H1 (cell line): ENCODE results near the gene SMPDL3B. TPM values are rescaled to one million over a fixed set of nuclear protein-coding genes. Genes with fewer than 3 reads are reported as not detected.

Experiments used
- CTCF ChIA-PET: fragments of 300-600 bp; sonication (Branson Sonifier 250); formaldehyde crosslinking; loops from one replicate; lab custom pipeline; 2021; ENCODE audit not compliant: partially characterized antibody; lab: Charles Lee
- POLR2A ChIA-PET: fragments of 300-600 bp; sonication (Branson Sonifier 250); formaldehyde crosslinking; loops from one replicate; lab custom pipeline; 2021; ENCODE audit warnings: inconsistent platforms; ENCODE audit not compliant: partially characterized antibody; lab: Charles Lee
- DNase-seq, 2 experiments: peaks; one replicate each; pipeline versions ENCODE4 v3.0.0 to v3.0.0-alpha.2; 2010 to 2022; ENCODE audit warnings: low spot score in 2 of 2, low read depth in 1 of 2, mixed read lengths in 1 of 2
- FAIRE-seq: peaks from 2 replicates; lab custom pipeline; 2011; peaks lifted over from hg19 to GRCh38; lab: Jason Lieb, UNC
- H2AFZ ChIP-seq: 2 replicates; pipeline ENCODE4 v1.8.1; 2012; ENCODE audit warnings: low read length, inconsistent platforms
- H2AK5ac ChIP-seq: 2 replicates; pipeline ENCODE4 v1.6.1; 2013; ENCODE audit warnings: low read depth, low read length
- H2BK120ac ChIP-seq: replicated peaks from 2 replicates; pipeline ENCODE3; 2013; ENCODE audit warnings: low read depth, low read length, inconsistent platforms
- H2BK12ac ChIP-seq: 2 replicates; pipeline ENCODE4 v1.6.1; 2013; ENCODE audit warnings: low read depth, low read length
- H2BK15ac ChIP-seq: 2 replicates; pipeline ENCODE4 v1.6.1; 2013; ENCODE audit warnings: low read length
- H2BK20ac ChIP-seq: 2 replicates; pipeline ENCODE4 v1.6.1; 2013; ENCODE audit warnings: low read length
- H2BK5ac ChIP-seq: 2 replicates; pipeline ENCODE4 v1.6.1; 2013; ENCODE audit warnings: low read depth, low read length
- H3K14ac ChIP-seq: 2 replicates; pipeline ENCODE4 v1.6.1; 2013; ENCODE audit warnings: inconsistent platforms; ENCODE audit not compliant: insufficient read length
- H3K18ac ChIP-seq: 2 replicates; pipeline ENCODE4 v1.6.1; 2013; ENCODE audit warnings: low read length; ENCODE audit errors: extremely low read depth
- H3K23ac ChIP-seq: 2 replicates; pipeline ENCODE4 v1.6.1; 2013; ENCODE audit warnings: inconsistent platforms; ENCODE audit not compliant: insufficient read length
- H3K23me2 ChIP-seq: 2 replicates; pipeline ENCODE4 v1.6.1; 2013; ENCODE audit warnings: low read depth, low read length
- H3K27ac ChIP-seq: 2 replicates; pipeline ENCODE4 v1.6.1; 2011; ENCODE audit warnings: low read depth, low read length, inconsistent platforms
- H3K27me3 ChIP-seq, 4 experiments: replicated peaks in 1 of 4; 1 replicate in 1 of 4; 2 replicates in 3 of 4; pipeline versions ENCODE4 v1.6.1 to v1.8.1; 2011 to 2013; ENCODE audit warnings: low read length in 3 of 4, mild to moderate bottlenecking in 3 of 4, inconsistent platforms in 2 of 4, mixed read lengths in 2 of 4, moderate library complexity in 1 of 4; ENCODE audit not compliant: control insufficient read depth in 3 of 4, insufficient read depth in 3 of 4; ENCODE audit errors: extremely low read depth in 1 of 4
- H3K36me3 ChIP-seq, 4 experiments: 2 replicates each; pipeline versions ENCODE4 v1.6.1 to v1.8.1; 2011 to 2013; ENCODE audit warnings: mild to moderate bottlenecking in 4 of 4, low read length in 3 of 4, moderate library complexity in 2 of 4, control low read depth in 1 of 4, inconsistent platforms in 1 of 4; ENCODE audit not compliant: insufficient read depth in 4 of 4, control insufficient read depth in 2 of 4
- H3K4ac ChIP-seq: replicated peaks from 2 replicates; pipeline ENCODE3; 2013; ENCODE audit warnings: low read length, low read depth, mixed read lengths, inconsistent platforms; ENCODE audit not compliant: insufficient read length
- H3K4me1 ChIP-seq, 4 experiments: replicated peaks in 1 of 4; 1 replicate in 1 of 4; 2 replicates in 3 of 4; pipeline versions ENCODE4 v1.6.1 to v1.8.1; 2011 to 2013; ENCODE audit warnings: low read length in 3 of 4, inconsistent platforms in 2 of 4, mixed read lengths in 1 of 4; ENCODE audit not compliant: insufficient read depth in 4 of 4, control insufficient read depth in 3 of 4
- H3K4me2 ChIP-seq, 2 experiments: 2 replicates each; pipeline versions ENCODE4 v1.6.1 to v1.8.1; 2011 to 2013; ENCODE audit warnings: low read depth in 2 of 2, low read length in 2 of 2, control low read depth in 1 of 2, inconsistent platforms in 1 of 2, mild to moderate bottlenecking in 1 of 2; ENCODE audit not compliant: insufficient read depth in 1 of 2
- H3K4me3 ChIP-seq, 4 experiments: fragments of 200-600, 300-600 bp in 1 of 4; sonication (generic), shearing (Covaris generic), sonication (Bioruptor Twin) in 1 of 4; 2 replicates each; pipeline versions ENCODE4 v1.5.1 to v1.8.1; 2011 to 2016; ENCODE audit warnings: low read length in 4 of 4, low read depth in 3 of 4, control low read depth in 2 of 4, inconsistent platforms in 2 of 4, mild to moderate bottlenecking in 2 of 4, mixed read lengths in 1 of 4, moderate library complexity in 1 of 4; ENCODE audit not compliant: insufficient read depth in 2 of 4; ENCODE audit errors: extremely low read depth in 1 of 4
- H3K56ac ChIP-seq: replicated peaks from 2 replicates; pipeline ENCODE3; 2013; ENCODE audit warnings: low read depth, mild to moderate bottlenecking, mixed read lengths, low read length, inconsistent platforms; ENCODE audit not compliant: insufficient read length
- H3K79me1 ChIP-seq: 2 replicates; pipeline ENCODE4 v1.6.1; 2013; ENCODE audit warnings: low read depth, low read length, control low read depth
- H3K79me2 ChIP-seq, 2 experiments: 2 replicates each; pipeline versions ENCODE4 v1.6.1 to v1.8.1; 2012 to 2013; ENCODE audit warnings: low read length in 2 of 2, mild to moderate bottlenecking in 2 of 2, inconsistent platforms in 1 of 2; ENCODE audit not compliant: insufficient read depth in 2 of 2, control insufficient read depth in 1 of 2
- H3K9ac ChIP-seq, 4 experiments: replicated peaks in 1 of 4; 1 replicate in 1 of 4; 2 replicates in 3 of 4; pipeline versions ENCODE4 v1.6.1 to v1.8.1; 2011 to 2013; ENCODE audit warnings: low read depth in 3 of 4, low read length in 3 of 4, control low read depth in 2 of 4, mild to moderate bottlenecking in 2 of 4, moderate library complexity in 2 of 4, inconsistent platforms in 1 of 4; ENCODE audit errors: extremely low read depth in 1 of 4
- H3K9me3 ChIP-seq, 2 experiments: 2 replicates each; pipeline versions ENCODE4 v1.6.1 to v1.8.1; 2012 to 2013; ENCODE audit warnings: mild to moderate bottlenecking in 2 of 2, moderate library complexity in 2 of 2, control low read depth in 1 of 2, inconsistent platforms in 1 of 2, low read depth in 1 of 2, low read length in 1 of 2, mixed read lengths in 1 of 2; ENCODE audit not compliant: insufficient read depth in 2 of 2
- H4K20me1 ChIP-seq, 2 experiments: replicated peaks in 1 of 2; 2 replicates each; pipeline versions ENCODE3 to v1.8.1; 2011 to 2013; ENCODE audit warnings: inconsistent platforms in 2 of 2, low read length in 2 of 2, mild to moderate bottlenecking in 1 of 2; ENCODE audit not compliant: insufficient read depth in 2 of 2, control insufficient read depth in 1 of 2
- H4K5ac ChIP-seq: 2 replicates; pipeline ENCODE4 v1.6.1; 2013; ENCODE audit warnings: low read length, low read depth, mixed read lengths, inconsistent platforms; ENCODE audit not compliant: insufficient read length
- H4K8ac ChIP-seq: 2 replicates; pipeline ENCODE4 v1.8.0; 2013; ENCODE audit warnings: mild to moderate bottlenecking, moderate library complexity, low read length, inconsistent platforms; ENCODE audit not compliant: insufficient read depth; ENCODE audit errors: extremely low read depth
- H4K91ac ChIP-seq: replicated peaks from 2 replicates; pipeline ENCODE3; 2013; ENCODE audit warnings: low read length, mixed read lengths, inconsistent platforms; ENCODE audit not compliant: insufficient read length
- GTF2F1 ChIP-seq: IDR thresholded peaks from 2 replicates; pipeline ENCODE4 v1.6.1; 2012; ENCODE audit warnings: low read depth, low read length, improper control_type of control experiment, borderline replicate concordance
- JUN ChIP-seq: IDR thresholded peaks from 2 replicates; pipeline ENCODE4 v1.6.1; 2011; ENCODE audit warnings: low read depth, mild to moderate bottlenecking, improper control_type of control experiment, low read length
- SIRT6 ChIP-seq: IDR thresholded peaks from one replicate; pipeline ENCODE4 v1.7.1; 2012; ENCODE audit warnings: low read length, inconsistent platforms
- SP2 ChIP-seq: IDR thresholded peaks from 2 replicates; pipeline ENCODE4 v1.6.1; 2012; ENCODE audit warnings: mild to moderate bottlenecking, low read length, inconsistent platforms
- SUZ12 ChIP-seq: fragments of 200-600 bp; sonication (generic); IDR thresholded peaks from 2 replicates; pipeline ENCODE4 v1.6.1; 2012; ENCODE audit warnings: mild to moderate bottlenecking, inconsistent platforms, low read length, moderate library complexity, mixed read lengths
- USF2 ChIP-seq: IDR thresholded peaks from 2 replicates; pipeline ENCODE4 v1.6.1; 2011; ENCODE audit warnings: low read length, improper control_type of control experiment
- WGBS, 2 experiments: shearing (Covaris generic) in 1 of 2; methylation state at CpG; one replicate each; pipeline versions ENCODE4 v1.1.6 to v1.1.7; 2013 to 2015; ENCODE audit warnings: low lambda C conversion rate in 2 of 2, mixed read lengths in 2 of 2, inconsistent platforms in 1 of 2, low coverage in 1 of 2, missing lambda C conversion rate in 1 of 2; ENCODE audit not compliant: insufficient replicate concordance in 2 of 2, insufficient coverage in 1 of 2, insufficient read length in 1 of 2; ENCODE audit errors: extremely low coverage in 1 of 2, missing lambda C conversion rate in 1 of 2; 5-methylcytosine and 5-hydroxymethylcytosine counted together
- polyA plus RNA-seq, 7 experiments: library from polyadenylated mRNA; depleted of rRNA in 3 of 7; stranded (reverse) in 5 of 7; unstranded in 2 of 7; fragments of >200 nt in 5 of 7; fragments of 200-250 nt in 2 of 7; gene quantifications; 1 replicate in 5 of 7; 2 replicates in 1 of 7; 4 replicates in 1 of 7; pipeline versions ENCODE4 v1.2.1 to v1.2.3, GENCODE V29; 2011 to 2013; ENCODE audit warnings: missing spikeins in 2 of 7, mixed read lengths in 2 of 7
- total RNA-seq: library from RNA; stranded (reverse); fragmentation: NEBNext Ultra II Directional; extraction: Animal tissue kit (Norgen Biotek cat#: 25700); gene quantifications from 2 replicates; pipeline ENCODE4 v1.2.1, GENCODE V29; 2021

The SMPDL3B gene
- total and polyA plus RNA-seq, 2 of the 8 experiments (the other 6 are each of a cell fraction or from before 2014, with no cell fraction given) = 54.7 to 143 TPM

- H3K4me3 ChIP-seq = no peak overlapping the region
- H3K9ac ChIP-seq = no peak overlapping the region
- H3K27me3 ChIP-seq = no peaks in the 10 kb centered on the region
- no peak overlapping the region for H3K4me2 ChIP-seq
- H2AFZ ChIP-seq = no peak overlapping the region
- DNase-seq = no peak
- TF ChIP-seq SUZ12 = no peak
- no peak for TF ChIP-seq SIRT6
- TF ChIP-seq GTF2F1 = no peak
- no peak for TF ChIP-seq USF2
- TF ChIP-seq JUN = no peak
- TF ChIP-seq SP2 = no peak
- TF ChIP-seq, all 59 proteins: peak for 0
- Histone ChIP-seq H2BK12ac (no peak overlapping the region), H3K4ac (no peak overlapping the region), H2BK15ac (no peak overlapping the region), H3K79me1 (no peaks in the 10 kb centered on the region), H4K5ac (no peak overlapping the region), H3K4me1 (no peaks in the 10 kb centered on the region), H3K9me3 (no peaks in the 10 kb centered on the region), H2BK20ac (no peak overlapping the region), H3K23me2 (no peaks in the 10 kb centered on the region), H3K36me3 (peaks cover 9 to 44% (median 34%) of the 10 kb centered on the region in 4 experiments; a peak in 7 of 8 replicates), H2AK5ac (no peak overlapping the region), H3K23ac (no peak overlapping the region), H3K27ac (no peak overlapping the region), H4K91ac (no peak overlapping the region), H3K56ac (no peak overlapping the region), H4K20me1 (no peaks in the 10 kb centered on the region), H4K8ac (no peak overlapping the region), H3K14ac (no peak overlapping the region), H3K79me2 (no peaks in the 10 kb centered on the region), H2BK120ac (no peak overlapping the region), H2BK5ac (no peak overlapping the region), H3K18ac (no peak overlapping the region)
- ChIA-PET POLR2A (no interaction called here), CTCF (interaction anchor here (0.6 to 1.9 kb wide), 2 partner anchors 11 to 613 kb away, joined by 3 to 5 read pairs; no protein-coding TSS in a partner anchor)
- WGBS, 2 experiments = 90% methylated on average over 3 of the region's 3 CpGs; no CpG with 5 or more reads in 1 of the 2 experiments
- no peak for FAIRE-seq
These were observed 56.2 kb downstream of the SMPDL3B start for GRCh38 chr1:27990920-27991537.
